HCT116 (cell line): ENCODE results near the gene ARL4A. TPM values are rescaled to one million over a fixed set of nuclear protein-coding genes. Genes with fewer than 3 reads are reported as not detected.

Source experiments
- ATAC-seq: fragments of 200-7000 bp; cut with Tn5 transposase; 2 replicates; pipeline ENCODE4 v1.9.1; 2020; ENCODE audit warnings: mild to moderate bottlenecking, moderate library complexity
- BruUV-seq: library from RNA; stranded (reverse); fragments of 400-500 nt; replicated peaks from 2 replicates; lab custom pipeline; 2021; lab: Mats Ljungman, UMichigan
- CTCF ChIA-PET: fragments of 300-600 bp; sonication (Branson Sonifier 250); formaldehyde crosslinking; loops from one replicate; lab custom pipeline; 2021; ENCODE audit warnings: antibody characterized with exemption; lab: Charles Lee
- POLR2A ChIA-PET: fragments of 300-600, 350-600 bp; sonication (Branson Sonifier 250); formaldehyde crosslinking; loops from one replicate; lab custom pipeline; 2021; ENCODE audit warnings: antibody characterized with exemption; lab: Charles Lee
- RAD21 ChIA-PET, 2 experiments: fragments of 300-600 bp; sonication (Branson Sonifier 250); formaldehyde crosslinking; loops; one replicate each; lab custom pipeline; 2023; ENCODE audit warnings: low total read pairs in 2 of 2; ENCODE audit not compliant: uncharacterized antibody in 2 of 2, unreplicated experiment in 2 of 2, low non-redundant PET in 1 of 2; lab: Charles Lee
- DNase-seq: peaks from one replicate; pipeline ENCODE4 v3.0.0-alpha.2; 2010; ENCODE audit warnings: low read depth, low spot score
- H2AFZ ChIP-seq: fragments of 200-600 bp; shearing (Covaris generic), sonication (generic); 2 replicates; pipeline ENCODE4 v1.6.1; 2017; ENCODE audit warnings: low read depth, mixed run types, mixed read lengths, antibody characterized with exemption, low read length; ENCODE audit not compliant: poor library complexity, severe bottlenecking
- H3K27ac ChIP-seq: 2 replicates; pipeline ENCODE4 v1.5.1; 2012; ENCODE audit warnings: low read depth, low read length
- H3K27me3 ChIP-seq: fragments of 200-600 bp; sonication (generic); 2 replicates; pipeline ENCODE4 v1.6.1; 2016; ENCODE audit warnings: mixed run types, low read length, mixed read lengths; ENCODE audit not compliant: insufficient read depth
- H3K36me3 ChIP-seq, 2 experiments: fragments of 200-500 bp in 1 of 2; fragments of 200-600 bp in 1 of 2; sonication (Bioruptor generic) in 1 of 2; sonication (generic) in 1 of 2; 2 replicates each; pipeline versions ENCODE4 v1.5.1 to v1.6.1; 2014 to 2016; ENCODE audit warnings: low read length in 2 of 2, inconsistent platforms in 1 of 2, mixed read lengths in 1 of 2, mixed run types in 1 of 2; ENCODE audit not compliant: insufficient read depth in 2 of 2, control insufficient read depth in 1 of 2
- H3K4me1 ChIP-seq, 2 experiments: fragments of 200-600 bp in 1 of 2; sonication (generic) in 1 of 2; 2 replicates each; pipeline versions ENCODE4 v1.5.1 to v1.6.1; 2012 to 2017; ENCODE audit warnings: low read length in 2 of 2, inconsistent platforms in 1 of 2, mild to moderate bottlenecking in 1 of 2, mixed read lengths in 1 of 2, mixed run types in 1 of 2, moderate library complexity in 1 of 2; ENCODE audit not compliant: insufficient read depth in 2 of 2, control insufficient read depth in 1 of 2
- H3K4me2 ChIP-seq: fragments of 200-600 bp; sonication (generic); 2 replicates; pipeline ENCODE4 v1.6.1; 2017; ENCODE audit warnings: mixed run types, low read length, mixed read lengths
- H3K4me3 ChIP-seq, 2 experiments: fragments of 200-600 bp in 1 of 2; sonication (generic) in 1 of 2; replicated peaks in 1 of 2; 2 replicates each; pipeline ENCODE4 v1.5.1; 2011 to 2016; ENCODE audit warnings: low read length in 2 of 2, control low read depth in 1 of 2, low read depth in 1 of 2, mild to moderate bottlenecking in 1 of 2, mixed read lengths in 1 of 2, mixed run types in 1 of 2
- H3K79me2 ChIP-seq: fragments of 200-600 bp; sonication (generic); 2 replicates; pipeline ENCODE4 v1.6.1; 2017; ENCODE audit warnings: mild to moderate bottlenecking, mixed run types, low read length, moderate library complexity, mixed read lengths; ENCODE audit not compliant: insufficient read depth
- H3K9ac ChIP-seq: fragments of 200-600 bp; sonication (generic); 2 replicates; pipeline ENCODE4 v1.6.1; 2016; ENCODE audit warnings: low read length, mixed read lengths
- H3K9me2 ChIP-seq: fragments of 200-600 bp; sonication (generic), shearing (Covaris generic); 2 replicates; pipeline ENCODE4 v1.6.1; 2017; ENCODE audit warnings: mixed run types, mild to moderate bottlenecking, moderate library complexity; ENCODE audit not compliant: insufficient read depth
- H3K9me3 ChIP-seq, 2 experiments: fragments of 200-500 bp in 1 of 2; fragments of 200-600 bp in 1 of 2; sonication (Bioruptor generic) in 1 of 2; sonication (generic) in 1 of 2; 2 replicates each; pipeline ENCODE4 v1.6.1; 2014 to 2017; ENCODE audit warnings: low read length in 2 of 2, mixed read lengths in 2 of 2, inconsistent platforms in 1 of 2, low read depth in 1 of 2, mild to moderate bottlenecking in 1 of 2, mixed run types in 1 of 2, moderate library complexity in 1 of 2; ENCODE audit not compliant: control insufficient read depth in 1 of 2, insufficient read depth in 1 of 2
- H4K20me1 ChIP-seq: fragments of 200-600 bp; sonication (generic), shearing (Covaris generic); 2 replicates; pipeline ENCODE4 v1.6.1; 2017; ENCODE audit warnings: mixed run types, mild to moderate bottlenecking, moderate library complexity; ENCODE audit not compliant: insufficient read depth
- CBX3 ChIP-seq: IDR thresholded peaks from 2 replicates; pipeline ENCODE4 v1.6.1; 2012; ENCODE audit warnings: low read depth
- CTCF ChIP-seq, 3 experiments: fragments of 200-600 bp in 1 of 3; sonication (generic) in 1 of 3; IDR thresholded peaks in 2 of 3; conservative IDR thresholded peaks in 1 of 3; 2 replicates each; pipeline ENCODE4 v1.5.1; 2012 to 2017; ENCODE audit warnings: low read depth in 2 of 3, low read length in 2 of 3, antibody characterized with exemption in 1 of 3, borderline replicate concordance in 1 of 3, control low read depth in 1 of 3, mild to moderate bottlenecking in 1 of 3, mixed read lengths in 1 of 3, mixed run types in 1 of 3, moderate library complexity in 1 of 3; ENCODE audit not compliant: insufficient read depth in 1 of 3
- EGR1 ChIP-seq: IDR thresholded peaks from 2 replicates; pipeline ENCODE4 v1.6.1; 2012; ENCODE audit warnings: low read depth
- EZH2 ChIP-seq: fragments of 200-600 bp; sonication (generic); IDR thresholded peaks from 2 replicates; pipeline ENCODE4 v1.6.1; 2017; ENCODE audit warnings: antibody characterized with exemption, mixed run types
- MAX ChIP-seq: IDR thresholded peaks from 2 replicates; pipeline ENCODE4 v1.6.1; 2012
- SIN3A ChIP-seq: IDR thresholded peaks from 2 replicates; pipeline ENCODE4 v1.6.1; 2012; ENCODE audit warnings: low read depth
- TCF7L2 ChIP-seq: IDR thresholded peaks from 2 replicates; pipeline ENCODE4 v1.7.0; 2011; ENCODE audit warnings: borderline replicate concordance, inconsistent platforms; ENCODE audit not compliant: insufficient read depth, insufficient read length; ENCODE audit errors: extremely low read depth
- ZBTB33 ChIP-seq: IDR thresholded peaks from 2 replicates; pipeline ENCODE4 v1.6.1; 2011; ENCODE audit warnings: mild to moderate bottlenecking, low read length, moderate library complexity; ENCODE audit not compliant: insufficient replicate concordance; ENCODE audit errors: extremely low read depth
- ZFX ChIP-seq: fragments of 450-650 bp; IDR thresholded peaks from 2 replicates; pipeline ENCODE4 v1.6.1; 2017
- ZNF274 ChIP-seq: fragments of 200-500 bp; sonication (Bioruptor generic); IDR thresholded peaks from 2 replicates; pipeline ENCODE4 v1.6.1; 2014; ENCODE audit warnings: mild to moderate bottlenecking, low read depth, low read length, inconsistent platforms
- intact Hi-C: fragments of 100-400 bp; cut with micrococcal nuclease; formaldehyde crosslinking; loops from 2 replicates; pipeline ENCODE4 v1.10.0; 2022
- total RNA-seq: library from RNA; stranded (reverse); gene quantifications from one replicate; pipeline ENCODE4 v1.2.1, GENCODE V29; 2021; ENCODE audit not compliant: unreplicated experiment

The ARL4A gene
- total RNA-seq, 1 experiment from 2014 or later, result 44.6 TPM

GRCh38 chr7:12649348-12649747, 38.1 kb upstream of the ARL4A start:
- H3K9ac ChIP-seq, result no peak overlapping the region
- no peaks in the 10 kb centered on the region for H3K79me2 ChIP-seq
- no peak overlapping the region for H3K4me3 ChIP-seq
- POLR2A ChIA-PET, result interaction anchor here (1.2 kb wide), 1 partner anchor 38 kb away, joined by 3 read pairs; the partner anchor contains the start of gene ARL4A
- no peak overlapping the region for H3K27ac ChIP-seq
- peak overlapping the region; percentile 42 for H2AFZ ChIP-seq
- H3K36me3 ChIP-seq, result no peaks in the 10 kb centered on the region
- no peaks in the 10 kb centered on the region for H4K20me1 ChIP-seq
- H3K4me1 ChIP-seq, result peaks cover 21 to 52% of the 10 kb centered on the region in 2 experiments
- no TSS peak for BruUV-seq
- CTCF ChIA-PET, result interaction anchor here (0.8 kb wide), 1 partner anchor 10 kb away, joined by 3 read pairs; no protein-coding TSS in a partner anchor
- RAD21 ChIA-PET, result no interaction called here
- intact Hi-C loops, result no loop called here
- H3K9me2 ChIP-seq, result no peaks in the 10 kb centered on the region
- H3K9me3 ChIP-seq, result no peaks in the 10 kb centered on the region
- no peak for TF ChIP-seq ZFX
- TF ChIP-seq, all 23 proteins: peak for 0
- Histone ChIP-seq H3K27me3 (no peaks in the 10 kb centered on the region), H3K4me2 (no peak overlapping the region)
- DNase-seq (no peak), ATAC-seq (no peak)

- H3K4me3 ChIP-seq, result no peak overlapping the region
- CTCF ChIA-PET, result no interaction called here
- H3K4me2 ChIP-seq, result no peak overlapping the region
- no peaks in the 10 kb centered on the region for H3K9me3 ChIP-seq
- POLR2A ChIA-PET, result interaction anchor here (1.2 kb wide), 1 partner anchor 37 kb away, joined by 3 read pairs; the partner anchor contains the start of gene ARL4A
- H2AFZ ChIP-seq, result peak overlapping the region; percentile 42
- H3K9ac ChIP-seq, result no peak overlapping the region
- ATAC-seq (no peak), DNase-seq (no peak)
- intact Hi-C loops, result no loop called here
- RAD21 ChIA-PET, result no interaction called here
- no peak overlapping the region for H3K27ac ChIP-seq
- no peaks in the 10 kb centered on the region for H4K20me1 ChIP-seq
- BruUV-seq, result no TSS peak
- H3K27me3 ChIP-seq, result no peaks in the 10 kb centered on the region
- H3K79me2 ChIP-seq, result no peaks in the 10 kb centered on the region
- H3K4me1 ChIP-seq, result peaks cover 21 to 52% of the 10 kb centered on the region in 2 experiments
- TF ChIP-seq TCF7L2, result no peak
- TF ChIP-seq MAX, result no peak
- TF ChIP-seq EGR1, result no peak
- TF ChIP-seq CTCF (IDR thresholded peaks at IDR 0.05 in 2 of 3, conservative IDR thresholded peaks at IDR 0.05 in 1 of 3; ENCODE audit: borderline replicate concordance in 1 of 3, insufficient read depth in 1 of 3, low read depth in 2 of 3, low read length in 2 of 3), result no peak
- no peak for TF ChIP-seq EZH2
- TF ChIP-seq SIN3A, result no peak
- no peak for TF ChIP-seq ZBTB33
- no peak for TF ChIP-seq ZNF274
- TF ChIP-seq CBX3, result no peak
- H3K36me3 ChIP-seq, result no peaks in the 10 kb centered on the region
- no peaks in the 10 kb centered on the region for H3K9me2 ChIP-seq
Measured at GRCh38 chr7:12650080-12650479, 37.4 kb upstream of the ARL4A start.
